ENCODE results near the gene SH3PXD2A.

Gene SH3PXD2A

DNA sequence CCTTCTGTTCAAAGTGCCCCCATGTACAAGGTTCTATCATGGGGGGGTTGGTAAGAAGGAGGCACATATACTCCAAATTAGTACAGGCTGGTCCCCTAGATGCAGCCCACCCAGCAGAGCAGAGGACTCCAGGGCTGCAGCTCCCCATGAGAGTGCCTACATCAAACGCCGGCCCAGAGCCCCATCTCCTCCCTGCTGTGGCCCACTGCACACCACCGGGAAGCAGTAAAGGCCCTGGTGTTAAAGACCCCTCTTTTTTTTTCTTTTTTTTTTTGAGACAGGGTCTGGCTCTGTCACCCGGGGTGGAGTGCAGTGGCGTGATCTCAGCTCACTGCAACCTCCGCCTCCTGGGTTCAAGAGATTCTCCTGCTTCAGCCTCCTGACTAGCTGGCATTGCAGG lies 47.4 kb downstream of the SH3PXD2A start:
- TF ChIP-seq, protein P1, sequence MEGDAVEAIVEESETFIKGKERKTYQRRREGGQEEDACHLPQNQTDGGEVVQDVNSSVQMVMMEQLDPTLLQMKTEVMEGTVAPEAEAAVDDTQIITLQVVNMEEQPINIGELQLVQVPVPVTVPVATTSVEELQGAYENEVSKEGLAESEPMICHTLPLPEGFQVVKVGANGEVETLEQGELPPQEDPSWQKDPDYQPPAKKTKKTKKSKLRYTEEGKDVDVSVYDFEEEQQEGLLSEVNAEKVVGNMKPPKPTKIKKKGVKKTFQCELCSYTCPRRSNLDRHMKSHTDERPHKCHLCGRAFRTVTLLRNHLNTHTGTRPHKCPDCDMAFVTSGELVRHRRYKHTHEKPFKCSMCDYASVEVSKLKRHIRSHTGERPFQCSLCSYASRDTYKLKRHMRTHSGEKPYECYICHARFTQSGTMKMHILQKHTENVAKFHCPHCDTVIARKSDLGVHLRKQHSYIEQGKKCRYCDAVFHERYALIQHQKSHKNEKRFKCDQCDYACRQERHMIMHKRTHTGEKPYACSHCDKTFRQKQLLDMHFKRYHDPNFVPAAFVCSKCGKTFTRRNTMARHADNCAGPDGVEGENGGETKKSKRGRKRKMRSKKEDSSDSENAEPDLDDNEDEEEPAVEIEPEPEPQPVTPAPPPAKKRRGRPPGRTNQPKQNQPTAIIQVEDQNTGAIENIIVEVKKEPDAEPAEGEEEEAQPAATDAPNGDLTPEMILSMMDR (IDR thresholded peaks at IDR 0.05; ENCODE audit: control insufficient read depth, extremely low read depth, insufficient read depth): no peak
- no peak for DNase-seq (ENCODE audit: low read depth)
- H3K4me3 ChIP-seq (ENCODE audit: low read depth, low read length): no peak overlapping the region

DNA sequence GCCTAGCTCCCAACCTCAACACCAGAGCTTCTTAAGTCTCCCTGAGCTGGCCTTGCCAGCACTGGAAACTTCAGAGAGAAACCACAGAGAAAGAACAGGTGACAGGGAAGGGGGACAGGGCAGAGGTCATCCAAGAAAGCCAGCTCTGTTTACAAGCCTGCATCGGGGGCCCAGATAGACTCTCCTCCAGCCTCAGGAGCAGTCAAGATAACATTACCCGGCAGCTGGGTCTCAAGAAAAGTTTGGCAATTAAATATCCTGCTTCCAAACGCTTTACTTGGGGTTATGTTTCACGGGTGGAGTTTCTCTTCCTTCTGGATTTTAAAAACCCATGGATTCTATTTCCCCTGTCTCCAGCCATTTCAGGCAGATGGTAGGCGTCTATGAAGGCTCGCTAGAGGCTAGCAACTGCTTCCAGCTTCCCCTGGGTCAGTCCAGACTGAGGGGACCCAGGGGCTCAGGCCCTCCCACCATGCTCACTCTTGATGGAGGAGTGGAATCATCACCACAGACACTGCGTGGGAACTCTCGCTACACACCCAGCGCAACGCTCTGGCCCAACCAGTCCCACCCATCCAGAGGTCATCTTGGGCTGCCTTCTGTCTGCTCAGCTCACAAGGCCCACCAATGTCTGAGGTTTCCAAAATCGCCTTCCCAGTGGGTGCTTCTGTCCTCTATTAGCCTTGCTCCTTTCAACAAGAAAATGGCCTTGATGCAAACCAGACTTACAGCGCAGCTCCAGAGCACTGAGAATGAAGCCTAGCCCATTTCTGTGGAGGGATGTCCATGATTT lies 48.8 kb downstream of the SH3PXD2A start:
- no peak for DNase-seq (ENCODE audit: low read depth)
- no peak overlapping the region for H3K4me3 ChIP-seq (ENCODE audit: low read depth, low read length)
- TF ChIP-seq, protein P1 (IDR thresholded peaks at IDR 0.05; ENCODE audit: control insufficient read depth, extremely low read depth, insufficient read depth): no peak

- H3K4me3 ChIP-seq (ENCODE audit: low read depth, low read length): no peak overlapping the region
- DNase-seq (ENCODE audit: low read depth): no peak
- TF ChIP-seq, protein P1 (IDR thresholded peaks at IDR 0.05; ENCODE audit: control insufficient read depth, extremely low read depth, insufficient read depth): no peak
Observed at GRCh38 chr10:103805781-103806180, 49.6 kb downstream of the SH3PXD2A start.

- TF ChIP-seq, protein P1 (IDR thresholded peaks at IDR 0.05; ENCODE audit: control insufficient read depth, extremely low read depth, insufficient read depth): no peak
- no peak for DNase-seq (ENCODE audit: low read depth)
- no peak overlapping the region for H3K4me3 ChIP-seq (ENCODE audit: low read depth, low read length)
Observed at GRCh38 chr10:103804871-103805270, 50.5 kb downstream of the SH3PXD2A start.

DNA sequence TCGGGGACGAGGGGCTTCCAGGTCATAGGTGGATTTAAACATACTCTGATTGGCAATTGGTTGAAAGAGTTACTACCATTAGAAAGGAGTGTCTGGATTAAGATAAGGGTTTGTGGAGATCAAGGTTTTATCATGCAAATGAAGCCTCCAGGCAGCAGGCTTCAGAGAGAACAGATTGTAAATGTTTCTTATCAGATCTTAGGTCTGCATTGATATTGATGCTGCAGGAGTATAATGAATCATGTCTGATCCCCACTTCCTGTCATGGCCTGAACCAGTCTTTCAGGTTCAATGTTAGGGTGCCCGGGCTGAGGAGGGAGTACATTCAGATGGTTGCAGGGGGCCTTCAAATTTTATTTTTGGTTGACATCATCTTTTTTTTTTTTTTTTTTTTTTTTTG lies 51.4 kb downstream of the SH3PXD2A start:
- no peak for DNase-seq (ENCODE audit: low read depth)
- no peak overlapping the region for H3K4me3 ChIP-seq (ENCODE audit: low read depth, low read length)
- TF ChIP-seq, protein P1 (IDR thresholded peaks at IDR 0.05; ENCODE audit: control insufficient read depth, extremely low read depth, insufficient read depth): no peak

- DNase-seq (ENCODE audit: low read depth): no peak
- H3K4me3 ChIP-seq (ENCODE audit: low read depth, low read length): no peak overlapping the region
- TF ChIP-seq, protein P1 (IDR thresholded peaks at IDR 0.05; ENCODE audit: control insufficient read depth, extremely low read depth, insufficient read depth): no peak
Observed at GRCh38 chr10:103802637-103803353, 52.6 kb downstream of the SH3PXD2A start.

Data from LNCaP clone FGC (cell line).